Neutrophil (primary cell): ENCODE measurements around the gene ATP8A1.
A peak's percentile ranks its signal among the peaks of the same experiment; 100 is the strongest.
"Not testable (repeated sequence)": the region's sequence is repeated elsewhere in the genome, so short reads cannot be mapped to it uniquely, and the experiment has no call there.

Experiments
- H3K27ac ChIP-seq: fragments of 200-600 bp; sonication (generic); 2 replicates; pipeline ENCODE4 v1.5.1; 2016; ENCODE audit warnings: mild to moderate bottlenecking, moderate library complexity
- H3K27me3 ChIP-seq: fragments of 200-600 bp; sonication (generic); 2 replicates; pipeline ENCODE4 v1.6.0; 2016; ENCODE audit warnings: mild to moderate bottlenecking
- H3K36me3 ChIP-seq: fragments of 200-600 bp; sonication (generic); 2 replicates; pipeline ENCODE4 v1.5.1; 2017
- H3K4me1 ChIP-seq, 2 experiments: fragments of 200-600 bp in 1 of 2; sonication (generic) in 1 of 2; 1 replicate in 1 of 2; 2 replicates in 1 of 2; pipeline versions ENCODE4 v1.5.1 to v1.6.1; 2013 to 2016; ENCODE audit warnings: low read depth in 1 of 2, low read length in 1 of 2, mild to moderate bottlenecking in 1 of 2, moderate library complexity in 1 of 2; ENCODE audit not compliant: control insufficient read depth in 1 of 2, insufficient read depth in 1 of 2
- H3K4me3 ChIP-seq, 2 experiments: fragments of 200-600 bp in 1 of 2; sonication (generic) in 1 of 2; 1 replicate in 1 of 2; 2 replicates in 1 of 2; pipeline ENCODE4 v1.5.1; 2013 to 2016; ENCODE audit warnings: low read depth in 1 of 2, low read length in 1 of 2, mild to moderate bottlenecking in 1 of 2, moderate library complexity in 1 of 2
- H3K9me3 ChIP-seq: fragments of 200-600 bp; sonication (generic); 2 replicates; pipeline ENCODE4 v1.5.1; 2016
- TF ChIP-seq, protein P1 (sequence below): fragments of 200-600 bp; sonication (generic); IDR thresholded peaks from 2 replicates; pipeline ENCODE4 v1.5.1; 2016; ENCODE audit warnings: antibody characterized with exemption

Gene ATP8A1

DNA sequence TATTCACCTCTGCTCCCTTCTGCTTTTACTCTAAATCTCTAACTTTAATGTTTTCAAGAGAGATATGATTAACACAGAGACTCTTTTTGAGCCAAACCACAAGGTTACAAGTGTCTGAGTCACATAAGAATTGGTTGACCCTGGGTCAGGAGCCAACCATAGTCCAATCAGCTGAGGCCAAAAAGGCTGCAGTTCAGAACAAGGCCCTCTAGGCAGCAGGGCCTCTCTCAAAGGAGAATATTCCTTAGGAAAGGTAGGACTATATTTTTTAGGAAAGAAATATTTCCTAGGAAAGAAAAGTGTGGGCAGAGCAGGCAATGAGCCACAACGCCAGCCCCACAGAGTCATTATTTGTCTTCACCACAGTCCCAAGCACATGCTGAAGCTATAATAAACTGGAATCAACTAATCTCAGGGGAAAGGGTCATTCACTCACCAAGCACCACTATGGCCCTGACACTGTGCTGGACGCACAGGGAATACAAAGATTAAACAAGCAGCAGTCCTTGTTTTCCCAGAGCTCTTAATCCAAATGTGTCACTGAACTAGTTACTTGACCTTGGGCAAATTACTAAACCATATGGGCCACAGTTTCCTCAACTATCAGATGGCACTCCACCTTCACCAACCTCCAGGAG is 2.2 kb downstream of the ATP8A1 start:
- no peaks in the 10 kb centered on the region for H3K9me3 ChIP-seq
- TF ChIP-seq, protein P1, sequence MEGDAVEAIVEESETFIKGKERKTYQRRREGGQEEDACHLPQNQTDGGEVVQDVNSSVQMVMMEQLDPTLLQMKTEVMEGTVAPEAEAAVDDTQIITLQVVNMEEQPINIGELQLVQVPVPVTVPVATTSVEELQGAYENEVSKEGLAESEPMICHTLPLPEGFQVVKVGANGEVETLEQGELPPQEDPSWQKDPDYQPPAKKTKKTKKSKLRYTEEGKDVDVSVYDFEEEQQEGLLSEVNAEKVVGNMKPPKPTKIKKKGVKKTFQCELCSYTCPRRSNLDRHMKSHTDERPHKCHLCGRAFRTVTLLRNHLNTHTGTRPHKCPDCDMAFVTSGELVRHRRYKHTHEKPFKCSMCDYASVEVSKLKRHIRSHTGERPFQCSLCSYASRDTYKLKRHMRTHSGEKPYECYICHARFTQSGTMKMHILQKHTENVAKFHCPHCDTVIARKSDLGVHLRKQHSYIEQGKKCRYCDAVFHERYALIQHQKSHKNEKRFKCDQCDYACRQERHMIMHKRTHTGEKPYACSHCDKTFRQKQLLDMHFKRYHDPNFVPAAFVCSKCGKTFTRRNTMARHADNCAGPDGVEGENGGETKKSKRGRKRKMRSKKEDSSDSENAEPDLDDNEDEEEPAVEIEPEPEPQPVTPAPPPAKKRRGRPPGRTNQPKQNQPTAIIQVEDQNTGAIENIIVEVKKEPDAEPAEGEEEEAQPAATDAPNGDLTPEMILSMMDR: no peak
- no peaks in the 10 kb centered on the region for H3K27me3 ChIP-seq
- H3K4me3 ChIP-seq: no peak overlapping the region
- peak overlapping the region; percentile 97 for H3K27ac ChIP-seq
- H3K36me3 ChIP-seq: no peaks in the 10 kb centered on the region
- H3K4me1 ChIP-seq: peaks cover 29 to 36% of the 10 kb centered on the region in 2 experiments

DNA sequence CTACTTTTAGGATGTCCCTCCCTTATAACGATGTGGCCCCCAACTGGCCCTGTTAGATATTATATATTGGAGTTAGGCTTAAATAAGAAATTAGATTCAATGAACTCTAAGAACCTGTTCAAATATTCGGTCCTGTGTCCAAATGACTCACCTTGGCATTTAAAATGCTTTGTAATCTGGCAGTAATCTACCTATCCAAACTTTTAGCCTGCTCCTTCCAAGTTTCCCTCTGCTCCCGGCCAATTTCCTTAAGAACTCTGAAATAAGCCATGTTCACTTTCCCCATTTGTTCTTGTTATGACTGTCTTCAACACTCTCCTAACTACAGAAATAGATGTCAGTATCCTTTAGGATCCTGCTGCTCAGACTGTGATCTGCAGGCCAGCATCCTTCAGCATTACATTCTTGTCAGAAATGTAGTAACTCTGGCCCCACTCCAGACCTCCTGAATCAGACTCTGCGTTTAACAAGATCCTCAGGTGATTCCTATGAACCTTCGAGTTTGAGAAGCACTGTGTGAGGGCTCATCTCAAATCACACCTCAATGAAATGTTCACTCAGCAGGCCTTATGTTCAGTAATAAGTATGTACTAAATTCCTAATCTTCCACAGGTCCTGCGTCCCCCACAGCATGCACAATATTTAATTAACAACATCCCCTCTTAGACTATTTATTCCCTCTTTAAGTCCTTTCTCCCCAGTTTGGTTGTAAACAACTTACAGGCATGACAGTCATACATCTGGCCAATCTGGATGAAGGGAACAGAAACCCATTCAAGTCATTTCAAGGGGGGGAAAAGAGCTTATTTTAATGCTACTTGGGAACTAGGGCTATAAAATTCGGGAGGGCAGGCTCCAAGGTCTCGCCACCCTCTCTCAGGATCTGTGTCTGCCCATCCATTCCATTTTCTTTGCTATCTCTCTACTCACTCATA is 3.0 kb downstream of the ATP8A1 start:
- Histone ChIP-seq H3K27me3 (no peaks in the 10 kb centered on the region), H3K27ac (peak overlapping the region; percentile 97), H3K4me1 (peaks cover 29 to 36% of the 10 kb centered on the region in 2 experiments), H3K9me3 (no peaks in the 10 kb centered on the region), H3K36me3 (no peaks in the 10 kb centered on the region), H3K4me3 (no peak overlapping the region)
- TF ChIP-seq, protein P1: no peak

DNA sequence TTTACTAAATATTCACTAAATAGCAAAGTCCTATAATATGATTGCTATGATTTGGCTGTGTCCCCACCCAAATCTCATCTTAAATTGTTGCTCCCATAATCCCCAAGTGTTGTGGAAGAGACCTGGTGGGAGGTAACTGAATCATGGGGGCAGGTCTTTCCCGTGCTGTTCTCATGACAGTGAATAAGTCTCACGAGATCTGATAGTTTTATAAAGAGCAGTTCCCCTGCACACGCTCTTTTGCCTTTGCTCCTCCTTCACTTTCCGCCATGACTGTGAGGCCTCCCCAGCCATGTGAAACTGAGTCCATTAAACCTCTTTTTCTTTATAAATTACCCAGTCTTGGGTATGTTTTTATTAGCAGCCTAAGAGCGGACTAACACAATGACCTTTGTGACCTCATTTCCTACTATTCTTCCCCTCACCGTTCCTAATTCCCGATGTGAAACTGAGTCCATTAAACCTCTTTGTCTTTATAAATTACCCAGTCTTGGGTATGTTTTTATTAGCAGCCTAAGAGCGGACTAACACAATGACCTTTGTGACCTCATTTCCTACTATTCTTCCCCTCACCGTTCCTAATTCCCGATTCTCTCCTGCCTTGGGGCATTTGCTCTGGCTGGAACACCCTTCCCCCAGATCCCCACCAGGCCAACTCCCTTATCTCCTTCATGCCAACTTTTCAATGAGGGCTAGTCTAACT is 4.2 kb downstream of the ATP8A1 start:
- not testable (repeated sequence) for H3K27me3 ChIP-seq, H3K4me3 ChIP-seq, H3K27ac ChIP-seq, H3K36me3 ChIP-seq, H3K9me3 ChIP-seq
- peaks cover 20 to 27% of the 10 kb centered on the region in 2 experiments for H3K4me1 ChIP-seq

DNA sequence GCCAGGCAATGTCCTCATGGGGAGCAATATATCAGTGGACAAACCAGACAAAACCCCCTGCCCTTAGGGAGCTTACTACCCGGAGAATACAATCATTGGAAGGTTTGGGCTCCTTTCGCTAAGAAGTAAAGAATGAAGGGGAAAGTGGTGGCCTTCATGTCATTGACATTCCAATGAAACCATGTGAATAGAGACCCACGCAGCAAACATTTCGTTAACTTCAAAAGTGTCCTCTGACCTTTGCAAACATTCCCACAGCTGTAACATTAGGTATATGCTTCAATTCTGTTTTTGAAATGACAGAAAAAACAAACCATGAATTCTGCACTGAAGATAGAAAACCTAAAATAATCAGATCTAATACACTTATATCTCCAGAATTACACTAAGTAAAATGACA is 7.0 kb downstream of the ATP8A1 start:
- no peaks in the 10 kb centered on the region for H3K9me3 ChIP-seq
- H3K4me3 ChIP-seq: no peak overlapping the region
- TF ChIP-seq, protein P1: no peak
- no peaks in the 10 kb centered on the region for H3K27me3 ChIP-seq
- no peaks in the 10 kb centered on the region for H3K36me3 ChIP-seq
- peaks cover 5 to 13% of the 10 kb centered on the region in 2 experiments for H3K4me1 ChIP-seq
- H3K27ac ChIP-seq: no peak overlapping the region

DNA sequence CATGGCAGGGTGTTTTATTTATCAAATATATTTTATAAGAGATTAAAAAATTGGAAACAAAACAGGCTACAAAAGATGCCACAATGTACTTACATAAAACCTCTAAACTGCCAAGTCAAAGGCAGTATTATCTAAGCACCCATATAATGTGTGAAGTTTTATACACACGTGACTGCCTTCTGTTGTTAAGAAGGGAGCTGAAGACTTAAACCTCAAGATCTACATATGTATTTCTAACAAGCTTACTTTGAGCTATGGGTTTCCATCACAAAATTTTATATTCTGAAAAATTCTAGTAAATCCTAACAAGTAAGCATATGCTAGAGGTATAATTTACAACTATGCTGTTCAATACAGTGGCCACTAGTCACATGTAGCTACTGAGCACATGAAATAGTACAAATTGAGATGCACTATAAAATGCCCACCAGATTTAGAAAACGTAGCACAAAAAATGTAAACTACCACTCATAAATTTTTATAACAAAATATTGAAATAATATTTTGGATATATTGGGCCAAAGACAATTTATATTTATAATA is 9.8 kb downstream of the ATP8A1 start:
- no peaks in the 10 kb centered on the region for H3K36me3 ChIP-seq
- H3K4me3 ChIP-seq: no peak overlapping the region
- H3K4me1 ChIP-seq: no peaks in the 10 kb centered on the region
- H3K9me3 ChIP-seq: no peaks in the 10 kb centered on the region
- H3K27ac ChIP-seq: no peak overlapping the region
- TF ChIP-seq, protein P1: no peak
- no peaks in the 10 kb centered on the region for H3K27me3 ChIP-seq
